Neural cell (in vitro differentiated cells): ENCODE results near the gene NCAM1.

ENCODE experiments used
- CTCF ChIP-seq: fragments of 450-650 bp; IDR thresholded peaks from 2 replicates; pipeline ENCODE4 v1.5.1; 2014; ENCODE audit warnings: antibody characterized with exemption, mild to moderate bottlenecking, moderate library complexity; ENCODE audit not compliant: poor library complexity, severe bottlenecking
- EP300 ChIP-seq: fragments of 450-650 bp; conservative IDR thresholded peaks from 2 replicates; pipeline ENCODE4 v1.6.1; 2014; ENCODE audit warnings: antibody characterized with exemption, mild to moderate bottlenecking, moderate library complexity; ENCODE audit not compliant: poor library complexity, severe bottlenecking
- EZH2 ChIP-seq: fragments of 200-600, 300-800 bp; shearing (Covaris generic), sonication (generic); IDR thresholded peaks from 2 replicates; pipeline ENCODE4 v1.6.1; 2014; ENCODE audit warnings: antibody characterized with exemption, low read length, borderline replicate concordance, mild to moderate bottlenecking; ENCODE audit not compliant: insufficient read depth, poor library complexity, severe bottlenecking
- POLR2AphosphoS5 ChIP-seq: IDR thresholded peaks from 2 replicates; pipeline ENCODE4 v1.6.1; 2012
- REST ChIP-seq: IDR thresholded peaks from 2 replicates; pipeline ENCODE4 v1.6.1; 2012; ENCODE audit warnings: borderline replicate concordance
- SMC3 ChIP-seq: fragments of 450-650 bp; conservative IDR thresholded peaks from 2 replicates; pipeline ENCODE4 v1.6.1; 2014; ENCODE audit warnings: antibody characterized with exemption, mild to moderate bottlenecking, moderate library complexity; ENCODE audit not compliant: poor library complexity
- TAF1 ChIP-seq: IDR thresholded peaks from 2 replicates; pipeline ENCODE4 v1.6.1; 2012; ENCODE audit warnings: low read depth

GRCh38 chr11:113278925-113279324, 317.7 kb downstream of the NCAM1 start:
- TF ChIP-seq CTCF (peak; percentile 30), POLR2AphosphoS5 (no peak), TAF1 (no peak), SMC3 (peak; percentile 27), EP300 (no peak), REST (no peak), EZH2 (no peak)
